Neural progenitor cell (in vitro differentiated cells): ENCODE results near the gene PROSER3. TPM values are rescaled to one million over a fixed set of nuclear protein-coding genes. Genes with fewer than 3 reads are reported as not detected.

Experiments used
- DNase-seq: peaks from one replicate; pipeline ENCODE4 v3.0.0-alpha.2; 2016; ENCODE audit warnings: low spot score
- H2AFZ ChIP-seq: fragments of 200-600 bp; sonication (generic); replicated peaks from 2 replicates; pipeline ENCODE4 v1.6.1; 2016; ENCODE audit warnings: antibody characterized with exemption
- H3F3A ChIP-seq: fragments of 200-600 bp; sonication (generic); 2 replicates; pipeline ENCODE4 v1.6.1; 2016; ENCODE audit warnings: antibody characterized with exemption, low read depth
- H3K27ac ChIP-seq: fragments of 200-600 bp; sonication (generic); 2 replicates; pipeline ENCODE4 v1.5.1; 2016; ENCODE audit warnings: mild to moderate bottlenecking
- H3K27me3 ChIP-seq: fragments of 200-600 bp; sonication (generic); 2 replicates; pipeline ENCODE4 v1.6.1; 2016; ENCODE audit warnings: mild to moderate bottlenecking, moderate library complexity
- H3K36me3 ChIP-seq: fragments of 200-600 bp; sonication (generic); 2 replicates; pipeline ENCODE4 v1.5.1; 2016
- H3K4me1 ChIP-seq: fragments of 200-600 bp; sonication (generic); 2 replicates; pipeline ENCODE4 v1.6.1; 2016; ENCODE audit warnings: mixed run types
- H3K4me2 ChIP-seq: fragments of 200-600 bp; sonication (generic); 2 replicates; pipeline ENCODE4 v1.6.1; 2016
- H3K4me3 ChIP-seq: fragments of 200-600 bp; sonication (generic); 2 replicates; pipeline ENCODE4 v1.5.1; 2016
- H3K79me2 ChIP-seq: fragments of 200-600 bp; sonication (generic); 2 replicates; pipeline ENCODE4 v1.6.1; 2016; ENCODE audit warnings: low read depth
- H3K9ac ChIP-seq: fragments of 200-600 bp; sonication (generic); 2 replicates; pipeline ENCODE4 v1.6.1; 2016
- H3K9me3 ChIP-seq: fragments of 200-600 bp; sonication (generic); 2 replicates; pipeline ENCODE4 v1.5.1; 2016; ENCODE audit warnings: low read depth
- H4K20me1 ChIP-seq: fragments of 200-600 bp; sonication (generic); 2 replicates; pipeline ENCODE4 v1.6.1; 2016; ENCODE audit warnings: low read depth
- H3K27ac Mint-ChIP-seq: 3 replicates; pipeline ENCODE4 v1.8.0; 2021; ENCODE audit warnings: mixed read lengths
- H3K27me3 Mint-ChIP-seq: 2 replicates; pipeline ENCODE4 v1.8.0; 2022; ENCODE audit warnings: low read depth, mild to moderate bottlenecking, inconsistent platforms, moderate library complexity, mixed read lengths; ENCODE audit not compliant: insufficient read depth
- H3K36me3 Mint-ChIP-seq: 3 replicates; pipeline ENCODE4 v1.8.0; 2021; ENCODE audit warnings: mixed read lengths
- H3K4me1 Mint-ChIP-seq: 3 replicates; pipeline ENCODE4 v1.8.0; 2021; ENCODE audit warnings: mixed read lengths
- H3K4me3 Mint-ChIP-seq: 3 replicates; pipeline ENCODE4 v1.8.0; 2021; ENCODE audit warnings: mild to moderate bottlenecking, moderate library complexity, mixed read lengths
- H3K9me3 Mint-ChIP-seq: 3 replicates; pipeline ENCODE4 v1.8.0; 2020; ENCODE audit warnings: mixed read lengths
- CTCF ChIP-seq: fragments of 200-600 bp; sonication (generic); IDR thresholded peaks from 2 replicates; pipeline ENCODE4 v1.5.1; 2017; ENCODE audit warnings: antibody characterized with exemption, mild to moderate bottlenecking
- EZH2 ChIP-seq: fragments of 200-600 bp; sonication (generic); IDR thresholded peaks from 2 replicates; pipeline ENCODE4 v1.6.1; 2017; ENCODE audit warnings: antibody characterized with exemption, mild to moderate bottlenecking, moderate library complexity
- EZH2phosphoT487 ChIP-seq: fragments of 200-600 bp; sonication (generic); IDR thresholded peaks from 2 replicates; pipeline ENCODE4 v1.6.1; 2017; ENCODE audit warnings: antibody characterized with exemption
- total RNA-seq: library from RNA; depleted of rRNA; stranded (reverse); fragments of >200 nt; gene quantifications from 2 replicates; pipeline ENCODE4 v1.2.3, GENCODE V29; 2015; ENCODE audit warnings: low replicate concordance

Gene PROSER3
- total RNA-seq, 1 donor from 2014 or later, result 7.1 TPM

DNA sequence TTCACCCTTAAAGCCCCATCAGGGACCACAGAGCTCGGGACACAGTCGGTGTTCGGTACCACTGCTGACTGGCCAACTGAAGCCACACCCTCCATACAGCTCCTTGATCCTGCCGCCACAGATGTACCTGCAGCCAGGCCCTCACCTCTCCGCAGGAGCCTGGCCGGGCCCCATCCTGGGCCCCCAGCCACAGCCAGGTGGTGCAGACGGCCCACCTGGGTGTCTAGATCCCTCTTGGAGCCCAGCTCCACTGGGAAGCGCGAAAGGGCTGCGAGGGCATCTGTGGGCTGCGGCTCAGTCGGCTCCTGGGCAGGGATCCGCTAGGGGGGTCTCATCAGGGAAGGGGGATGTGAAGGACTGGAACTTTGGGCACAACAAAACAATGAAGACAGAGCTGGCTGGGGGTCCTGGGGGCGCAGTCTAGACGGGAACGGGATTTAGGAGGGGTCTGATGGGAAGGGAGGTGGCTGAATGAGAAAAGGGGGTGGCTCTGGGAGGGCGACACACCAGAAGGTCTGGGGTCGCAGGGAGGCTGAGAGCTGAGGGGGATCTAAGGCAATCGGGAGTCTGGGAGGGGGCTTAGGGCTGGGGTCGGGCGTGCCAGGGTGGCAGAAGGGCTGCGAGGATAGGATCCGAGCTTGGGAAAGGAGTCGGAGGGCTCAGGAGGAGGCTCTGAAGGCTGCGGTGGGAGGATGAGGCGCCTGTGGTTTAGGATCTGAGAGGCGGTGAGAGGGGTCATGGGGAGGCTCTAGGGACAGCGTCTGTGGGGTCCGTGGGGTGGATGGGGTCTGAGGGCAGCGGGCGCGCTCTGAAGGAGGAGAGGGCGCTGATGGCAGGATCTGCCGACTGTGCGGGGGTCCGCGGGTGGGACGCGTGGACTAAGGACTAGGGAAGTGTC lies 38.9 kb downstream of the PROSER3 start:
- H3K9me3 Mint-ChIP-seq, result no peaks in the 10 kb centered on the region
- peaks cover 46% of the 10 kb centered on the region for H3K27me3 ChIP-seq
- H3K79me2 ChIP-seq, result no peaks in the 10 kb centered on the region
- no peak for DNase-seq
- H3K27ac ChIP-seq, result no peak overlapping the region
- H3K9ac ChIP-seq, result no peak overlapping the region
- peaks cover 5% of the 10 kb centered on the region for H3K4me1 Mint-ChIP-seq
- H3K4me3 ChIP-seq, result peak overlapping the region; percentile 25
- H3F3A ChIP-seq, result no peaks in the 10 kb centered on the region
- H2AFZ ChIP-seq, result peak overlapping the region; percentile 93
- H3K4me1 ChIP-seq, result peaks cover 5% of the 10 kb centered on the region
- H3K4me2 ChIP-seq, result peak overlapping the region; percentile 68
- no peaks in the 10 kb centered on the region for H3K36me3 Mint-ChIP-seq
- no peaks in the 10 kb centered on the region for H3K36me3 ChIP-seq
- H3K27me3 Mint-ChIP-seq, result peaks cover 44% of the 10 kb centered on the region
- TF ChIP-seq EZH2 (peak; percentile 68), CTCF (no peak), EZH2phosphoT487 (no peak)
- H3K4me3 Mint-ChIP-seq, result peak overlapping the region; percentile 44
- H4K20me1 ChIP-seq, result no peaks in the 10 kb centered on the region
- H3K27ac Mint-ChIP-seq, result peak overlapping the region; percentile 50
- H3K9me3 ChIP-seq, result no peaks in the 10 kb centered on the region

GRCh38 chr19:35797663-35798062 lies 39.7 kb downstream of the PROSER3 start:
- Histone ChIP-seq H3K4me2 (peak overlapping the region; percentile 68), H4K20me1 (no peaks in the 10 kb centered on the region), H3K9me3 (no peaks in the 10 kb centered on the region), H3K79me2 (no peaks in the 10 kb centered on the region), H3K36me3 (no peaks in the 10 kb centered on the region), H3F3A (no peaks in the 10 kb centered on the region), H3K4me1 (peaks cover 5% of the 10 kb centered on the region), H2AFZ (peak overlapping the region; percentile 93), H3K27ac (no peak overlapping the region), H3K9ac (no peak overlapping the region), H3K4me3 (peak overlapping the region; percentile 25), H3K27me3 (peaks cover 46% of the 10 kb centered on the region)
- H3K4me3 Mint-ChIP-seq, result no peak overlapping the region
- DNase-seq, result peak; percentile 51
- H3K4me1 Mint-ChIP-seq, result peaks cover 5% of the 10 kb centered on the region
- H3K27ac Mint-ChIP-seq, result no peak overlapping the region
- TF ChIP-seq EZH2, result no peak
- no peaks in the 10 kb centered on the region for H3K9me3 Mint-ChIP-seq
- no peaks in the 10 kb centered on the region for H3K36me3 Mint-ChIP-seq
- peaks cover 44% of the 10 kb centered on the region for H3K27me3 Mint-ChIP-seq

DNA sequence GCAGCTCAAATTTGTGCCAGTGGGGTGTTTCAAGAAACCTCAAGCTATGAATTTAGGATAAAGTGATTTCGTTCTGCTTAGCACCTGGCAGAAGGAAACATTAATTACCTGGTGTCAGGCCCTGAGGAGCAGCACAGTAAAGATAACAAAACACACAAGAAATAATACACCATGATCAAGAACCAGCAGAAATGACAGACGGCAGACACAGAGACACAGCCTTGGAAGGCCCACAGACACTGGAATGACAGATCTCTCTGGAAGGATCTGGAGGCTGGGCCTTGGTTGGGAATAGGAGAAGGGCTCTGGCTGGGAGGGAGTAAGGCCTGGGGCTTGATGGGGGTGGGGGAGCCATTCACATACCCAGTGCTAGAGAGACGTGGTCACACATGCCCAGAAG lies 43.9 kb downstream of the PROSER3 start:
- Histone ChIP-seq H3K9ac (no peak overlapping the region), H3K27me3 (peaks cover 22% of the 10 kb centered on the region), H2AFZ (no peak overlapping the region), H3K9me3 (no peaks in the 10 kb centered on the region), H4K20me1 (no peaks in the 10 kb centered on the region), H3F3A (no peaks in the 10 kb centered on the region), H3K4me3 (no peak overlapping the region), H3K4me2 (no peak overlapping the region), H3K36me3 (no peaks in the 10 kb centered on the region), H3K4me1 (peaks cover 3% of the 10 kb centered on the region), H3K79me2 (no peaks in the 10 kb centered on the region), H3K27ac (no peak overlapping the region)
- H3K9me3 Mint-ChIP-seq, result no peaks in the 10 kb centered on the region
- TF ChIP-seq EZH2phosphoT487 (no peak), CTCF (no peak), EZH2 (no peak)
- H3K4me1 Mint-ChIP-seq, result peaks cover 4% of the 10 kb centered on the region
- DNase-seq, result no peak
- no peak overlapping the region for H3K4me3 Mint-ChIP-seq
- H3K27me3 Mint-ChIP-seq, result peaks cover 36% of the 10 kb centered on the region
- H3K27ac Mint-ChIP-seq, result no peak overlapping the region
- H3K36me3 Mint-ChIP-seq, result no peaks in the 10 kb centered on the region

DNA sequence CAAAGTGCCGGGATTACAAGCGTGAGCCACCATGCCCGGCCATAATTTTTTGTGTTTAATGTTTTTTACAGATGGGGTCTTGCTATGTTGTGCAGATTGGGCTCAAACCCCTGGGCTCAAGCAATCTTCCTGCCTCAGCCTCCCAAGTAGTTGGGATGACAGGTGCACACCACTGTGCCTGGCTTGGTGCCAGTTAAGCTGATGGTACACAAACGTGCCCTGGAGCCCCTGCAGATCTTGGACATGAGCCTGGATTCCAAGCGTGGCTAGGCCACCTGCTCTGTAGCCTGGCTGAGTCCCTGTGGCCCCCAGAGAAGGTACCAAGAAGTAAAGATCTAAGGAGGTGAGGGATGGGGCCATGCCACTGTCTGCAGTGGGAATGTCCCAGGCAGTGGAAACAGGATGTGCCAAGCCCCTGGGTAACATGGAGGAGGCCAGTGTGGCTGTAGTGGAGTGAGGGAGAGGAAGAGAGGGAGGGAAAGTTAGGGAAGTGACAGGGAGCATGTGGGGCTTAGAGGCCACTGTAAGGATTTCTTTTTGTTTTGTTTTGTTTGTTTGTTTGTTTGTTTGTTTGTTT lies 47.6 kb downstream of the PROSER3 start:
- H3K4me1 Mint-ChIP-seq, result no peaks in the 10 kb centered on the region
- peak overlapping the region; percentile 57 for H3K4me3 Mint-ChIP-seq
- H3K36me3 ChIP-seq, result no peaks in the 10 kb centered on the region
- TF ChIP-seq CTCF (no peak), EZH2 (no peak), EZH2phosphoT487 (no peak)
- H3K4me2 ChIP-seq, result no peak overlapping the region
- no peak overlapping the region for H3K27ac ChIP-seq
- no peak for DNase-seq
- H3K9me3 ChIP-seq, result no peaks in the 10 kb centered on the region
- no peaks in the 10 kb centered on the region for H3K27me3 ChIP-seq
- no peak overlapping the region for H3K9ac ChIP-seq
- no peak overlapping the region for H2AFZ ChIP-seq
- no peak overlapping the region for H3K27ac Mint-ChIP-seq
- H3K9me3 Mint-ChIP-seq, result no peaks in the 10 kb centered on the region
- no peak overlapping the region for H3K4me3 ChIP-seq
- peaks cover 16% of the 10 kb centered on the region for H3K27me3 Mint-ChIP-seq
- H3K79me2 ChIP-seq, result no peaks in the 10 kb centered on the region
- H3K4me1 ChIP-seq, result no peaks in the 10 kb centered on the region
- H4K20me1 ChIP-seq, result no peaks in the 10 kb centered on the region
- no peaks in the 10 kb centered on the region for H3F3A ChIP-seq
- H3K36me3 Mint-ChIP-seq, result no peaks in the 10 kb centered on the region
